ENCODE data around the gene FGF4.

FGF4 gene

GRCh38 chr11:69775163-69775755, at the start of gene FGF4:
Gene FGF4, minus strand, starts transcription at chr11:69775341. Its CDS starts 257 bp downstream, at chr11:69775084.
- no peak within 1 kb of the TSS for H3K4me3 Mint-ChIP-seq
- DNase-seq (ENCODE audit: low spot score in 2 of 2) = no peak
- H3K27me3 Mint-ChIP-seq = peaks cover 11% of the 10 kb centered on the region
- H3K36me3 Mint-ChIP-seq = no peaks in the 10 kb centered on the region
- no peak for ATAC-seq (ENCODE audit: low read depth)
- H3K9me3 Mint-ChIP-seq = no peaks in the 10 kb centered on the region
- no peak within 1 kb of the TSS for H3K27ac Mint-ChIP-seq
- H3K4me1 Mint-ChIP-seq = no peaks in the 10 kb centered on the region

- Mint-ChIP-seq H3K4me1 (peaks cover 2% of the 10 kb centered on the region), H3K9me3 (no peaks in the 10 kb centered on the region), H3K27ac (no peak overlapping the region), H3K4me3 (no peak overlapping the region), H3K27me3 (peaks cover 12% of the 10 kb centered on the region), H3K36me3 (no peaks in the 10 kb centered on the region)
- ATAC-seq (ENCODE audit: low read depth) (no peak), DNase-seq (ENCODE audit: low spot score in 2 of 2) (no peak)
Observed at GRCh38 chr11:69823641-69824265, 48.6 kb upstream of the FGF4 start.

GRCh38 chr11:69822676-69823494, 47.7 kb upstream of the FGF4 start:
- no peaks in the 10 kb centered on the region for H3K36me3 Mint-ChIP-seq
- H3K4me1 Mint-ChIP-seq = peaks cover 2% of the 10 kb centered on the region
- peaks cover 12% of the 10 kb centered on the region for H3K27me3 Mint-ChIP-seq
- no peak overlapping the region for H3K27ac Mint-ChIP-seq
- H3K4me3 Mint-ChIP-seq = no peak overlapping the region
- H3K9me3 Mint-ChIP-seq = no peaks in the 10 kb centered on the region
- ATAC-seq (ENCODE audit: low read depth) = no peak
- no peak for DNase-seq (ENCODE audit: low spot score in 2 of 2)

- peaks cover 12% of the 10 kb centered on the region for H3K27me3 Mint-ChIP-seq
- no peaks in the 10 kb centered on the region for H3K36me3 Mint-ChIP-seq
- H3K9me3 Mint-ChIP-seq = no peaks in the 10 kb centered on the region
- no peak for DNase-seq (ENCODE audit: low spot score in 2 of 2)
- H3K27ac Mint-ChIP-seq = no peak overlapping the region
- H3K4me3 Mint-ChIP-seq = no peak overlapping the region
- ATAC-seq (ENCODE audit: low read depth) = no peak
- H3K4me1 Mint-ChIP-seq = peaks cover 2% of the 10 kb centered on the region
Observed at GRCh38 chr11:69821511-69822040, 46.4 kb upstream of the FGF4 start.

- DNase-seq (ENCODE audit: low spot score in 2 of 2) (no peak), ATAC-seq (ENCODE audit: low read depth) (no peak)
- Mint-ChIP-seq H3K27ac (no peak overlapping the region), H3K9me3 (no peaks in the 10 kb centered on the region), H3K27me3 (peaks cover 15% of the 10 kb centered on the region), H3K36me3 (no peaks in the 10 kb centered on the region), H3K4me3 (no peak overlapping the region), H3K4me1 (peaks cover 2% of the 10 kb centered on the region)
Observed at GRCh38 chr11:69820441-69820840, 45.3 kb upstream of the FGF4 start.

GRCh38 chr11:69819541-69820070, 44.5 kb upstream of the FGF4 start:
- no peak for DNase-seq (ENCODE audit: low spot score in 2 of 2)
- peaks cover 22% of the 10 kb centered on the region for H3K27me3 Mint-ChIP-seq
- no peak overlapping the region for H3K4me3 Mint-ChIP-seq
- no peak overlapping the region for H3K27ac Mint-ChIP-seq
- H3K4me1 Mint-ChIP-seq = peaks cover 2% of the 10 kb centered on the region
- no peaks in the 10 kb centered on the region for H3K36me3 Mint-ChIP-seq
- no peaks in the 10 kb centered on the region for H3K9me3 Mint-ChIP-seq
- ATAC-seq (ENCODE audit: low read depth) = no peak

- Mint-ChIP-seq H3K4me3 (no peak within 1 kb of the TSS), H3K27me3 (peaks cover 25% of the 10 kb centered on the region), H3K9me3 (peaks cover 3% of the 10 kb centered on the region), H3K27ac (no peak within 1 kb of the TSS), H3K36me3 (peaks cover 1% of the 10 kb centered on the region), H3K4me1 (peaks cover 6% of the 10 kb centered on the region)
- DNase-seq (ENCODE audit: low spot score in 2 of 2) = no peak
- ATAC-seq (ENCODE audit: low read depth) = no peak
Observed at GRCh38 chr11:69818603-69819441, 43.7 kb upstream of the FGF4 start, which contains the start of gene FGF3. Gene FGF3, minus strand, starts transcription at chr11:69819416. Its CDS starts 483 bp downstream, at chr11:69818933.

- DNase-seq (ENCODE audit: low spot score in 2 of 2) = no peak
- Mint-ChIP-seq H3K36me3 (peaks cover 2% of the 10 kb centered on the region), H3K4me1 (peaks cover 7% of the 10 kb centered on the region), H3K4me3 (no peak overlapping the region), H3K9me3 (peaks cover 4% of the 10 kb centered on the region), H3K27me3 (peaks cover 29% of the 10 kb centered on the region), H3K27ac (no peak overlapping the region)
- ATAC-seq (ENCODE audit: low read depth) = no peak
Observed at GRCh38 chr11:69818231-69818602, 43.1 kb upstream of the FGF4 start.

GRCh38 chr11:69817265-69818230, 42.4 kb upstream of the FGF4 start:
- Mint-ChIP-seq H3K36me3 (peaks cover 2% of the 10 kb centered on the region), H3K27ac (no peak overlapping the region), H3K4me3 (no peak overlapping the region), H3K27me3 (peaks cover 28% of the 10 kb centered on the region), H3K4me1 (peaks cover 7% of the 10 kb centered on the region), H3K9me3 (peaks cover 4% of the 10 kb centered on the region)
- ATAC-seq (ENCODE audit: low read depth) (no peak), DNase-seq (ENCODE audit: low spot score in 2 of 2) (no peak)

- H3K4me1 Mint-ChIP-seq = peaks cover 7% of the 10 kb centered on the region
- no peak overlapping the region for H3K27ac Mint-ChIP-seq
- peaks cover 28% of the 10 kb centered on the region for H3K27me3 Mint-ChIP-seq
- ATAC-seq (ENCODE audit: low read depth) (no peak), DNase-seq (ENCODE audit: low spot score in 2 of 2) (no peak)
- H3K4me3 Mint-ChIP-seq = no peak overlapping the region
- H3K9me3 Mint-ChIP-seq = peaks cover 4% of the 10 kb centered on the region
- H3K36me3 Mint-ChIP-seq = peaks cover 2% of the 10 kb centered on the region
Observed at GRCh38 chr11:69816671-69817070, 41.5 kb upstream of the FGF4 start.

GRCh38 chr11:69815973-69816372, 40.8 kb upstream of the FGF4 start:
- H3K4me1 Mint-ChIP-seq = peaks cover 7% of the 10 kb centered on the region
- no peak for DNase-seq (ENCODE audit: low spot score in 2 of 2)
- peaks cover 4% of the 10 kb centered on the region for H3K9me3 Mint-ChIP-seq
- H3K4me3 Mint-ChIP-seq = no peak overlapping the region
- H3K36me3 Mint-ChIP-seq = peaks cover 2% of the 10 kb centered on the region
- H3K27ac Mint-ChIP-seq = no peak overlapping the region
- no peak for ATAC-seq (ENCODE audit: low read depth)
- peaks cover 28% of the 10 kb centered on the region for H3K27me3 Mint-ChIP-seq

GRCh38 chr11:69814902-69815301, 39.8 kb upstream of the FGF4 start:
- Mint-ChIP-seq H3K36me3 (peaks cover 2% of the 10 kb centered on the region), H3K4me1 (peaks cover 7% of the 10 kb centered on the region), H3K27ac (no peak overlapping the region), H3K4me3 (no peak overlapping the region), H3K27me3 (peaks cover 27% of the 10 kb centered on the region), H3K9me3 (peaks cover 4% of the 10 kb centered on the region)
- ATAC-seq (ENCODE audit: low read depth) (no peak), DNase-seq (ENCODE audit: low spot score in 2 of 2) (no peak)
